ENCODE results near the gene DDX39B.

- TF ChIP-seq CTCF (IDR thresholded peaks at IDR 0.05) (no peak), POLR2A (IDR thresholded peaks at IDR 0.05) (no peak)
Measured at GRCh38 chr6:31545291-31545690, 3.5 kb upstream of the DDX39B start.
